HG03439 (cell line): Measurements from ENCODE around the gene EGFR.
"Not testable (repeated sequence)": the region's sequence is repeated elsewhere in the genome, so short reads cannot be mapped to it uniquely, and the experiment has no call there.

ENCODE experiments used
- ATAC-seq: cut with Tn5 transposase; IDR thresholded peaks from one replicate; pipeline ENCODE4 v1.9.1; 2021; ENCODE audit warnings: mild to moderate bottlenecking, moderate library complexity; ENCODE audit not compliant: unreplicated experiment

EGFR gene

GRCh38 chr7:55034776-55035175 lies 16.0 kb downstream of the EGFR start:
- no peak for ATAC-seq

GRCh38 chr7:55035410-55035809 lies 16.6 kb downstream of the EGFR start:
- not testable (repeated sequence) for ATAC-seq

GRCh38 chr7:55036950-55037736 lies 18.3 kb downstream of the EGFR start:
- no peak for ATAC-seq

GRCh38 chr7:55043691-55044370 lies 25.0 kb downstream of the EGFR start:
- ATAC-seq: no peak

GRCh38 chr7:55044371-55044717 lies 25.5 kb downstream of the EGFR start:
- ATAC-seq: no peak

- ATAC-seq: no peak
Observed at GRCh38 chr7:55044791-55045190, 26.0 kb downstream of the EGFR start.

GRCh38 chr7:55046582-55047342 lies 27.9 kb downstream of the EGFR start:
- no peak for ATAC-seq

GRCh38 chr7:55048221-55048859 lies 29.5 kb downstream of the EGFR start:
- no peak for ATAC-seq

- ATAC-seq: no peak
Observed at GRCh38 chr7:55050281-55050680, 31.5 kb downstream of the EGFR start.

GRCh38 chr7:55052081-55052480 lies 33.3 kb downstream of the EGFR start:
- no peak for ATAC-seq

GRCh38 chr7:55052741-55053427 lies 34.1 kb downstream of the EGFR start:
- ATAC-seq: no peak

- no peak for ATAC-seq
Observed at GRCh38 chr7:55053651-55054571, 35.1 kb downstream of the EGFR start.

- ATAC-seq: no peak
Observed at GRCh38 chr7:55054758-55055157, 35.9 kb downstream of the EGFR start.

GRCh38 chr7:55055479-55055878 lies 36.7 kb downstream of the EGFR start:
- no peak for ATAC-seq

- ATAC-seq: no peak
Observed at GRCh38 chr7:55056068-55056467, 37.3 kb downstream of the EGFR start.

GRCh38 chr7:55056577-55057480 lies 38.0 kb downstream of the EGFR start:
- ATAC-seq: no peak

GRCh38 chr7:55058314-55058713 lies 39.5 kb downstream of the EGFR start:
- no peak for ATAC-seq

GRCh38 chr7:55059021-55059420 lies 40.2 kb downstream of the EGFR start:
- no peak for ATAC-seq

- no peak for ATAC-seq
Observed at GRCh38 chr7:55060085-55060484, 41.3 kb downstream of the EGFR start.
